Heart left ventricle (tissue), 13 donors: ENCODE measurements around the gene NUMA1.

Experiments used
- POLR2A ChIP-seq, 2 donors: fragments of 450-650 bp; IDR thresholded peaks; one replicate each; pipeline ENCODE4 v1.6.1; 2017; ENCODE audit warnings: antibody characterized with exemption in 2 of 2, mild to moderate bottlenecking in 2 of 2, moderate library complexity in 2 of 2
- TF ChIP-seq, protein P1 (sequence below), 12 donors: fragments of 200-600 bp; sonication (generic) in 4 of 12; IDR thresholded peaks; one replicate each; pipeline versions ENCODE4 v1.5.0 to v1.8.0; 2018 to 2022; ENCODE audit warnings: antibody characterized with exemption in 12 of 12, mild to moderate bottlenecking in 5 of 12
- donor health status: ischemic (EF 13 %, LVEDD 7.1; RV severe dilation, severe dysfunction).
- donor health status: DM: no; HTN: yes; CAD: no.
- donor health status: DM: no; HTN: no; CAD: no.
- donor health status: ischemic (EF 25% LVEDD 6.9; RV normal size, moderate dysfunction).
- donor health status: ischemic (EF 25% LVEDD 5.7; RV mildly dilated, moderate dysfunction).
- donor health status: ischemic (EF 35%, LVEDD 5.7; RV mildly dilated, moderate dysfunction).
- donor health status: nonischemic (EF 11% LVEDD 7.7; RV severe dilation, severe dysfunction).
- donor health status: DM: yes; HTN: yes; CAD: no.
- donor health status: PGD.
- donor health status: ischemic (EF 29% LVEDD 5.4; RV normal size, mild dysfunction).
- donor health status: nonischemic (EF 23%, LVEDD 6.1; RV moderate dilation, normal function).

DNA sequence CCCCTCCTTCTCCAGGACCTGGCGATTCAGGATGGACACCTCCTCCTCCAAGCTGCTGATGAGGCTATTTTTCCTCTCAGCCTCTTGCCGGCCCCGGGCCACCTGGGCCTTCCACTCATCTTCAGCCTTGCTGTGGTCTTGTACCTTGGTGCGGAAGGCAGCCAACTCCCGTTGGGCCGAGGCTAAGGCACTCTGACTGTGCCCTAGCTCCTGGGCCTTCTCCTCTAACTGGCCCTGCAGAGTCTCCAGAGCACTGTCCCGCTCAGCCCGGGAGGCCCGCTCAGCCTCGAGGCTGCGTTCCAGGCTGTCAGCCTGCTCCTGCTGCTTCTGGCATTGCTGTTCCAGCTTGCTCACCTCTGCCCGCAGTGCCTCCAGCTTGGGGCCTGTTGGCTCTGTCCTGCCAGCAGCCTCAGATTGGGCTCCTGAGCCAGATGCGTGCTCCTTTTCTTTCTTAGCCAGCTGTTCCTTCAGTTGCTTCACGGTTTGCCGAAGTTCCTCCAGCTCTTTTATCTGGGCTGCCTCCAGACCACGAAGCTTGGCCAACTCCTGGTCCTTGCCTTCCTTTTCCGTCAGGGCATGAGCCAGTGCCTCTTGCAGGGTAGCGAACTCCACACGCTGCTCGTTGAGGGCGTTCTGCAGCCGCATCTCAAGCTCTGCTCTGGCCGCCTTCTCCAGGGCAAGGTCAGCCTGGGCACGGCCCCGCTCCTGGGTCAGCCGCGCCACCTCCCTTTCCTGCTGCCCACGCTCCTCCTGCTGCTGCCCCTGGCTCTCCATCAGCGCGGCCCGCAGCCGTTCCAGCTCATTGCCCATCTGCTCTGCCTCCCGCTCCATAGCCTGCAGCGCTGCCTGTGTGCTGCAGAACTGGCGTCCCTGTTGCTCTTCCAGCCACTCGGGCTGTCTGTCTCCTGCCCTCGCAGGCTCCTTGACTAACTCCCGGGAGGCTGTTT lies 66.3 kb downstream of the NUMA1 start:
- TF ChIP-seq, protein P1, sequence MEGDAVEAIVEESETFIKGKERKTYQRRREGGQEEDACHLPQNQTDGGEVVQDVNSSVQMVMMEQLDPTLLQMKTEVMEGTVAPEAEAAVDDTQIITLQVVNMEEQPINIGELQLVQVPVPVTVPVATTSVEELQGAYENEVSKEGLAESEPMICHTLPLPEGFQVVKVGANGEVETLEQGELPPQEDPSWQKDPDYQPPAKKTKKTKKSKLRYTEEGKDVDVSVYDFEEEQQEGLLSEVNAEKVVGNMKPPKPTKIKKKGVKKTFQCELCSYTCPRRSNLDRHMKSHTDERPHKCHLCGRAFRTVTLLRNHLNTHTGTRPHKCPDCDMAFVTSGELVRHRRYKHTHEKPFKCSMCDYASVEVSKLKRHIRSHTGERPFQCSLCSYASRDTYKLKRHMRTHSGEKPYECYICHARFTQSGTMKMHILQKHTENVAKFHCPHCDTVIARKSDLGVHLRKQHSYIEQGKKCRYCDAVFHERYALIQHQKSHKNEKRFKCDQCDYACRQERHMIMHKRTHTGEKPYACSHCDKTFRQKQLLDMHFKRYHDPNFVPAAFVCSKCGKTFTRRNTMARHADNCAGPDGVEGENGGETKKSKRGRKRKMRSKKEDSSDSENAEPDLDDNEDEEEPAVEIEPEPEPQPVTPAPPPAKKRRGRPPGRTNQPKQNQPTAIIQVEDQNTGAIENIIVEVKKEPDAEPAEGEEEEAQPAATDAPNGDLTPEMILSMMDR (IDR thresholded peaks at IDR 0.05) = no peak
- no peak for TF ChIP-seq POLR2A (IDR thresholded peaks at IDR 0.05)
